Breast epithelium (tissue), 3 donors: ENCODE results near the gene TREML4.

ENCODE experiments used
- CTCF ChIP-seq, 3 donors: fragments of 450-650 bp; IDR thresholded peaks; one replicate each; pipeline ENCODE4 v1.5.1; 2016 to 2017; ENCODE audit warnings: antibody characterized with exemption in 3 of 3, mild to moderate bottlenecking in 3 of 3, moderate library complexity in 3 of 3
- POLR2A ChIP-seq: fragments of 450-650 bp; IDR thresholded peaks from one replicate; pipeline ENCODE4 v1.6.1; 2016; ENCODE audit warnings: antibody characterized with exemption, mild to moderate bottlenecking, moderate library complexity

GRCh38 chr6:41197234-41197633 lies 30.9 kb upstream of the TREML4 start:
- TF ChIP-seq POLR2A (no peak), CTCF (IDR thresholded peaks at IDR 0.05) (no peak)
